Body of pancreas (tissue), 4 donors: ENCODE results near the gene ARHGEF11.

Source experiments
- POLR2A ChIP-seq, 3 donors: fragments of 450-650 bp; IDR thresholded peaks; one replicate each; pipeline ENCODE4 v1.6.1; 2016; ENCODE audit warnings: antibody characterized with exemption in 3 of 3, mild to moderate bottlenecking in 2 of 3
- TF ChIP-seq, protein P1 (sequence below), 7 experiments: fragments of 450-650 bp in 4 of 7; fragments of 200-600 bp in 3 of 7; sonication (generic) in 3 of 7; IDR thresholded peaks; one replicate each; pipeline ENCODE4 v1.5.1; 2016 to 2019; ENCODE audit warnings: antibody characterized with exemption in 7 of 7

DNA sequence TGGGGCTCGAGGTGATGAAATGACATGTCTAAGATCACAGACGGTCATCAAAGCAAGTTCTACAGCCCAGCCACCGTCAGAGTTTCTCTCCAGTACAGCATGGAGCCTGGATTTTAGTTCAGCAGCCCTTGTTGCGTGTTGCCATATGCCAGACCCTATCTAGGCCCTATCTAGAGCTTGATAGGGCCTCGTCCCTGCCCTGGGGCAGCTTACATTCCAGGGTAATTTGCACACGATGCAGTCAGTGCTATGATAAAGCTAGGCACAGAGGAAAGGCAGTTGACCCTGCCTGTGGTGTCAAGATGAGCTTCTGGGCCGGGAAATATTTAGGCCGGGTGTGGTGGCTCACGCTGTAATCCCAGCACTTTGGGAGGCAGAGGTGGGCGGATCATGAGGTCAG, 35.2 kb upstream of the ARHGEF11 start:
- TF ChIP-seq, protein P1, sequence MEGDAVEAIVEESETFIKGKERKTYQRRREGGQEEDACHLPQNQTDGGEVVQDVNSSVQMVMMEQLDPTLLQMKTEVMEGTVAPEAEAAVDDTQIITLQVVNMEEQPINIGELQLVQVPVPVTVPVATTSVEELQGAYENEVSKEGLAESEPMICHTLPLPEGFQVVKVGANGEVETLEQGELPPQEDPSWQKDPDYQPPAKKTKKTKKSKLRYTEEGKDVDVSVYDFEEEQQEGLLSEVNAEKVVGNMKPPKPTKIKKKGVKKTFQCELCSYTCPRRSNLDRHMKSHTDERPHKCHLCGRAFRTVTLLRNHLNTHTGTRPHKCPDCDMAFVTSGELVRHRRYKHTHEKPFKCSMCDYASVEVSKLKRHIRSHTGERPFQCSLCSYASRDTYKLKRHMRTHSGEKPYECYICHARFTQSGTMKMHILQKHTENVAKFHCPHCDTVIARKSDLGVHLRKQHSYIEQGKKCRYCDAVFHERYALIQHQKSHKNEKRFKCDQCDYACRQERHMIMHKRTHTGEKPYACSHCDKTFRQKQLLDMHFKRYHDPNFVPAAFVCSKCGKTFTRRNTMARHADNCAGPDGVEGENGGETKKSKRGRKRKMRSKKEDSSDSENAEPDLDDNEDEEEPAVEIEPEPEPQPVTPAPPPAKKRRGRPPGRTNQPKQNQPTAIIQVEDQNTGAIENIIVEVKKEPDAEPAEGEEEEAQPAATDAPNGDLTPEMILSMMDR (IDR thresholded peaks at IDR 0.05): no peak
- no peak for TF ChIP-seq POLR2A (IDR thresholded peaks at IDR 0.05)
